GM12874 (cell line): ENCODE measurements around the gene TBC1D4.

Experiments used
- CTCF ChIP-seq: IDR thresholded peaks from 2 replicates; pipeline ENCODE4 v1.5.1; 2011; ENCODE audit warnings: low read depth, mild to moderate bottlenecking, control low read depth, low read length, moderate library complexity; ENCODE audit not compliant: insufficient read depth

Gene TBC1D4

GRCh38 chr13:75482070-75482819 is at the start of gene TBC1D4:
Gene TBC1D4 (minus strand): TSS chr13:75482169. CDS start chr13:75481767, 402 bp downstream.
- peak; percentile 75 for TF ChIP-seq CTCF

- no peak for TF ChIP-seq CTCF
Measured at GRCh38 chr13:75530549-75530961, 48.6 kb upstream of the TBC1D4 start.

- TF ChIP-seq CTCF, result no peak
Measured at GRCh38 chr13:75521956-75522355, 40.0 kb upstream of the TBC1D4 start.

- TF ChIP-seq CTCF, result no peak
Measured at GRCh38 chr13:75518439-75519088, 36.6 kb upstream of the TBC1D4 start.

GRCh38 chr13:75514080-75514995 is 32.4 kb upstream of the TBC1D4 start:
- TF ChIP-seq CTCF, result no peak

- TF ChIP-seq CTCF, result no peak
Measured at GRCh38 chr13:75513271-75513670, 31.3 kb upstream of the TBC1D4 start.

- TF ChIP-seq CTCF, result no peak
Measured at GRCh38 chr13:75512253-75512652, 30.3 kb upstream of the TBC1D4 start.
